VCaP (cell line): ENCODE data around the gene GPC3.

Experiments
- H3K27ac ChIP-seq: fragments of 450-650 bp; 2 replicates; pipeline ENCODE4 v1.5.1; 2017
- TF ChIP-seq, protein P1 (sequence below): fragments of 450-650 bp; conservative IDR thresholded peaks from 2 replicates; pipeline ENCODE4 v1.5.1; 2017; ENCODE audit warnings: mild to moderate bottlenecking, moderate library complexity

The GPC3 gene

DNA sequence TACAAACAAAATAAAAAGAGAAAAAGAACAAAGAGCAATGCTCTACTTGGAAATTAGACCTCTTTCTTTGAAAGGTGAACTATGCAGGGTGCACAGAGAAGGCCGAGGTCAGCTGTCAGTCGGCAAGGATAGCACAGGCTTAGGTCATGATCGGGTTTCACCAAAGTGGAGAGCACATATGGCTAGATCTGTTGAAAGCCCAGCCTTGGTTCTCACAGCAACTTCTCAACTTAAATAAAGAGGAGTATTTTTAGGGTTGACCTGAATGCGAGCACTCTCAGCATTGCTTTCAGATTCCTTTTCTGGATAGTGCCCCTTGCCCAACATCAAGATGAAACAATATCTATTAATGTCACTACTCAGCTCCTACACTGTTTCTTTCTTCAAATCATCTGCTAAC is 447.2 kb downstream of the GPC3 start:
- TF ChIP-seq, protein P1, sequence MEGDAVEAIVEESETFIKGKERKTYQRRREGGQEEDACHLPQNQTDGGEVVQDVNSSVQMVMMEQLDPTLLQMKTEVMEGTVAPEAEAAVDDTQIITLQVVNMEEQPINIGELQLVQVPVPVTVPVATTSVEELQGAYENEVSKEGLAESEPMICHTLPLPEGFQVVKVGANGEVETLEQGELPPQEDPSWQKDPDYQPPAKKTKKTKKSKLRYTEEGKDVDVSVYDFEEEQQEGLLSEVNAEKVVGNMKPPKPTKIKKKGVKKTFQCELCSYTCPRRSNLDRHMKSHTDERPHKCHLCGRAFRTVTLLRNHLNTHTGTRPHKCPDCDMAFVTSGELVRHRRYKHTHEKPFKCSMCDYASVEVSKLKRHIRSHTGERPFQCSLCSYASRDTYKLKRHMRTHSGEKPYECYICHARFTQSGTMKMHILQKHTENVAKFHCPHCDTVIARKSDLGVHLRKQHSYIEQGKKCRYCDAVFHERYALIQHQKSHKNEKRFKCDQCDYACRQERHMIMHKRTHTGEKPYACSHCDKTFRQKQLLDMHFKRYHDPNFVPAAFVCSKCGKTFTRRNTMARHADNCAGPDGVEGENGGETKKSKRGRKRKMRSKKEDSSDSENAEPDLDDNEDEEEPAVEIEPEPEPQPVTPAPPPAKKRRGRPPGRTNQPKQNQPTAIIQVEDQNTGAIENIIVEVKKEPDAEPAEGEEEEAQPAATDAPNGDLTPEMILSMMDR = no peak
- no peak overlapping the region for H3K27ac ChIP-seq

DNA sequence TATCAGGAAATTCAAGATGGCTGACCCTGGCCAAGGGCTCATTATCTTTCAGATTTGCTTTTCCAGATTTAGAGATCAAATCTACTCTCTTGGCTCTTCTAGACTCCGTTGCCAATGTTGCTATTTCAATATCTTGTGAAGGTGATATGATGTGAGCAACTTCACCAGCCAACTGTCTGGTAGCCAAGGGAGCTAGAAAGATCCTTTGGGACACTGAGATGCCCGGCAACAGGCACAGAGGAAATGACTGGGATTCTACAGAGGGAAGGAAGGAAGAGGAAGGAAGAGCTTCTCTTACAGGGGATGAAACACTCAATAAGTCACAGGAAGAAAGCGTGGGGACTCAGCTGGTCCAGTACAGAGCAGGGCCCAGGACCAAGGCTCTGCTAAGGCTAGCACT is 448.3 kb downstream of the GPC3 start:
- TF ChIP-seq, protein P1 = no peak
- H3K27ac ChIP-seq = no peak overlapping the region

DNA sequence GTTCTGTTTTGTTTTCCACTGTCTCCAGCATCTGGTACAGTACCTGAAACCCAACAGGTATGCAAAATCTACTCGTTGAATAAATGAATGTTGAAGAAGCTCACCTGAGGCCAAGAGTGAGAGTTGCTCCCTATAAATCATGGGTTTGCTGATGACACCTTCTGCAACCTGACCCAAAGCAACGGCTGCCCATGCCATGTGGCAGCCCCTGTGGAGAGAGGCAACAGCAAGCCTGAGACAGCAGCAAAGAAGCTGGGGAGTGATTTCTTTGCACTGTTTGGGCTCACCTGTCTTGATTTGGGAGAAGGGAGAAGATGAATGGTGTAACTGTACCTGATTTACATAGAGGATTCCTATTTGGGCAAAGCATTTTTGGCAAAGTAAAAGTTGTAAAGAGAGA is 450.3 kb downstream of the GPC3 start:
- TF ChIP-seq, protein P1 = no peak
- H3K27ac ChIP-seq = no peak overlapping the region

DNA sequence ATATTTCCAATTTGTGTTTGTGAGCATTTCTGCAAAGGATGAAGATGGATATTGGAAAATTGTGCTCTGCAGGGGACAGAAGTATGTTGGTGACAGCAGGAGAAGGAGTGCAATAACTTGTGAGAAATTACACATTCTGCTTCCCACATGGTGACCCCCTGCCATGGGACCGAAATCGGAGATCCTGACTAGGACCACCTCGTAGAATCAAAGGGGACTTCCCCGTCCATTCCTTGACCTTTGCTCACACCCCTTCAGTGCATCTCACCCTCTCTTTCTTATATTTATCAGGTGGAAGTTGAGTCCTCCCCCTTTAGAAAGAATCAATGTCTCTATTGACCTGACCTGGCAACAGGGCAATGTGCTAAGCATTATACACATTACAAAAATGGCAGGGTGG is 451.2 kb downstream of the GPC3 start:
- TF ChIP-seq, protein P1 = no peak
- no peak overlapping the region for H3K27ac ChIP-seq

DNA sequence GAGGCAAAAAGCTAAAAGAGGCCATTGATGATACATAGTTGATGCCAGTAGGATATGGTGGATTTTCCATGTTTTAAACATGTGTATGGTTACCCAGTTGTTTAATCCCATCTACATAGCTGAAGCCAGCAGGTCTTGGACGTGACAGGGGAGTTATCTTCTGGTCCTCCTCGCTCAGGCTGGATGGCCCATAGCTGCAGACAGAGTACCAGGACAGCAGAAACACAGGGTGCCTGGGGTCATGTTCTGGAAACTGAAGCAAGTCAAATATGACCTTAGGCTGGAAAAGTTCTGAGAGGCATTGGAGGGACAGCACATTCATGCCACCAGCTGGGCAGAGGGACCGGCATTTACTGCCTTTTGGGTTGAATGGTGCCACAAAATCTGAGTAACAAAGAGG is 452.1 kb downstream of the GPC3 start:
- no peak overlapping the region for H3K27ac ChIP-seq
- TF ChIP-seq, protein P1 = no peak

DNA sequence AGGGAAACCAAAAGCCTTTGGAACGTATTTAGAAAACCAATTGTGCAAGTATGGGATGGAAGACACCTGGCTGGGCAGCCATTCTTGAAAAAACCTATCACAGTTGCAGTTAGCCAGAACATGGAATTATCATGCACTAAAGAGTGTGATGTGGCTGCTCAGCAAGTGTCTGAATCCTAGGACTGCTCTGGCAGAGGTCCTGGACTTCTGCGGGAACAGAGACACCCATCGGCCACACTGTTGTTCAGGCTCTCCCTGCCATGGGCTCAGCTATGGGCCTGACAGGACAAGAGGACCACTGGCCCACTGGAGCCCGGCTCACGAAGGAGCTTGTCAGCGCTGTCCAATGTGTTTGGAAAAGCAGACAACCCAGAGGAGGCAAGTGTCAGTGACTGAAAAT is 454.4 kb downstream of the GPC3 start:
- no peak overlapping the region for H3K27ac ChIP-seq
- TF ChIP-seq, protein P1 = no peak

DNA sequence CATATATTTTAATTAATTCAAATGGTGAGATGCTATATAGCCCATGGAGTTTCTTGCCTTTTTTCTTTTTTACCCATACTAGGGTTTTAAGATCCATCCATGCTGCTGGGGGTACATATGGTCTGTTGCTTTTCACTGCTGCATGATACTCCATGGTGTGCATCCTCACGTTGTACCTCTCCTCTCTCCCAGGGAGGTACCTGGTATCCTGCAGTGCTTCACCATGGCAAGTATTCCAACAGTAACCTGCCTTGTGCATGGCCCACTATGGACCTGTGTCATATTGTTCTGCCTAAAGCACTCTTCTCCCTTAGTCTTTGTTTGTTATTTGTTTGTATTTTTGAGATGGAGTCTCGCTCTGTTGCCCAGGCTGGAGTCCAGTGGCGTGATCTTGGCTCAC is 455.8 kb downstream of the GPC3 start:
- H3K27ac ChIP-seq = no peak overlapping the region
- TF ChIP-seq, protein P1 = no peak

DNA sequence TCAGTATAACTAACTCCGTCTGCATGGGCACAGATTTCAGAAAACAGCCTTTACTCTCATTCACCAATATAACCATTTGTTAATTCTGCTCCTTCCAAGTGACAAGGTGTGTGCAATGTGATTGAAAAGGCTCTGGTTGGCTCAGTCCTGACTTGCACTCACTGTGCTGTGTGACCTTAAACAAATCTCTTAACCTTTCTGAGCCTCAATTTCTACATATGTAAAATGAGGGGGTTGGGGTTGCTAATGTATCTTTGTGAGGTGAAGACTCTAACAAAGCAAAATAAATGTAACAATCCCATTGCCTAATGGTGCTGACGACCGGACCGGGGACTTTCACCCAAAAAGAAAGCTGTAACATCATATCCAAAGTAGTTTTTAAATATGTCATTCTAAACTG is 457.6 kb downstream of the GPC3 start:
- TF ChIP-seq, protein P1 = no peak
- H3K27ac ChIP-seq = no peak overlapping the region
